GM23338 (cell line): ENCODE measurements around the gene EEF2KMT. TPM values are rescaled to one million over a fixed set of nuclear protein-coding genes. Genes with fewer than 3 reads are reported as not detected.

Experiments used
- ATAC-seq: fragments of 200-7000 bp; cut with Tn5 transposase; 3 replicates; pipeline ENCODE4 v1.9.1; 2020
- DNase-seq: peaks from one replicate; pipeline ENCODE4 v3.0.0-alpha.2; 2015; ENCODE audit warnings: low spot score
- H2AFZ ChIP-seq: fragments of 200-600 bp; sonication (generic); 2 replicates; pipeline ENCODE4 v1.8.0; 2016; ENCODE audit warnings: antibody characterized with exemption, mild to moderate bottlenecking, moderate library complexity
- H3F3A ChIP-seq: fragments of 200-600 bp; sonication (generic); replicated peaks from 2 replicates; pipeline ENCODE4 v1.8.0; 2017; ENCODE audit warnings: antibody characterized with exemption, mixed run types, low read depth
- H3K27ac ChIP-seq: fragments of 200-600 bp; sonication (generic); 2 replicates; pipeline ENCODE4 v1.6.1; 2016; ENCODE audit warnings: low read depth
- H3K27me3 ChIP-seq: fragments of 200-600 bp; sonication (generic); 2 replicates; pipeline ENCODE4 v1.8.0; 2016; ENCODE audit warnings: mild to moderate bottlenecking, mixed run types, moderate library complexity; ENCODE audit not compliant: insufficient read depth
- H3K36me3 ChIP-seq: fragments of 200-600 bp; sonication (generic); 2 replicates; pipeline ENCODE4 v1.8.0; 2016; ENCODE audit warnings: mild to moderate bottlenecking; ENCODE audit not compliant: insufficient read depth
- H3K4me1 ChIP-seq: fragments of 200-600 bp; sonication (generic); 2 replicates; pipeline ENCODE4 v1.8.0; 2016; ENCODE audit warnings: mild to moderate bottlenecking, moderate library complexity; ENCODE audit not compliant: insufficient read depth
- H3K4me2 ChIP-seq: fragments of 200-600 bp; sonication (generic); 2 replicates; pipeline ENCODE4 v1.7.1; 2017; ENCODE audit warnings: mixed run types
- H3K4me3 ChIP-seq: fragments of 200-600 bp; sonication (generic); 2 replicates; pipeline ENCODE4 v1.6.1; 2016; ENCODE audit warnings: mixed run types
- H3K79me2 ChIP-seq: fragments of 200-600 bp; sonication (generic); replicated peaks from 2 replicates; pipeline ENCODE4 v1.8.0; 2017; ENCODE audit warnings: mild to moderate bottlenecking; ENCODE audit not compliant: insufficient read depth
- H3K9me2 ChIP-seq: fragments of 200-600 bp; sonication (generic); 2 replicates; pipeline ENCODE4 v1.8.0; 2017; ENCODE audit not compliant: insufficient read depth
- H4K20me1 ChIP-seq: fragments of 200-600 bp; sonication (generic); replicated peaks from 2 replicates; pipeline ENCODE4 v1.8.0; 2017; ENCODE audit warnings: mild to moderate bottlenecking; ENCODE audit not compliant: insufficient read depth
- H3K27ac Mint-ChIP-seq: 2 replicates; pipeline ENCODE4 v1.8.0; 2020; ENCODE audit warnings: inconsistent platforms, mild to moderate bottlenecking, moderate library complexity, mixed read lengths
- H3K27me3 Mint-ChIP-seq: 3 replicates; pipeline ENCODE4 v1.8.0; 2022; ENCODE audit warnings: low read depth, mild to moderate bottlenecking, moderate library complexity, mixed read lengths, inconsistent platforms; ENCODE audit not compliant: insufficient read depth, poor library complexity
- H3K36me3 Mint-ChIP-seq: 3 replicates; pipeline ENCODE4 v1.8.0; 2021; ENCODE audit warnings: low read depth, mild to moderate bottlenecking, inconsistent platforms, moderate library complexity, mixed read lengths
- H3K4me1 Mint-ChIP-seq: 3 replicates; pipeline ENCODE4 v1.8.0; 2020; ENCODE audit warnings: mild to moderate bottlenecking, inconsistent platforms, mixed read lengths
- H3K4me3 Mint-ChIP-seq: 3 replicates; pipeline ENCODE4 v1.8.0; 2021; ENCODE audit warnings: moderate library complexity, mild to moderate bottlenecking, inconsistent platforms, mixed read lengths
- H3K9me3 Mint-ChIP-seq: 3 replicates; pipeline ENCODE4 v1.8.0; 2020; ENCODE audit warnings: moderate library complexity, mild to moderate bottlenecking, inconsistent platforms, mixed read lengths
- CREB1 ChIP-seq: fragments of 250-450 bp; sonication (Bioruptor Pico); IDR thresholded peaks from 2 replicates; pipeline ENCODE4 v1.5.0; 2020; ENCODE audit warnings: low read depth, mild to moderate bottlenecking, moderate library complexity
- EZH2 ChIP-seq: fragments of 200-600 bp; sonication (generic); IDR thresholded peaks from one replicate; pipeline ENCODE4 v1.8.0; 2017; ENCODE audit warnings: antibody characterized with exemption, mild to moderate bottlenecking, low read depth; ENCODE audit not compliant: unreplicated experiment
- EZH2phosphoT487 ChIP-seq: fragments of 200-600 bp; sonication (generic); IDR thresholded peaks from one replicate; pipeline ENCODE4 v1.8.1; 2018; ENCODE audit warnings: antibody characterized with exemption; ENCODE audit not compliant: unreplicated experiment
- JUNB ChIP-seq: IDR thresholded peaks from one replicate; pipeline ENCODE4 v1.6.1; 2016; ENCODE audit warnings: antibody characterized with exemption; ENCODE audit not compliant: unreplicated experiment
- NANOG ChIP-seq: IDR thresholded peaks from 2 replicates; pipeline ENCODE4 v1.6.1; 2016; ENCODE audit warnings: antibody characterized with exemption, borderline replicate concordance
- POLR2AphosphoS5 ChIP-seq: IDR thresholded peaks from 2 replicates; pipeline ENCODE4 v1.6.1; 2016; ENCODE audit warnings: antibody characterized with exemption, low read depth
- STAT1 ChIP-seq: IDR thresholded peaks from one replicate; pipeline ENCODE4 v1.6.1; 2016; ENCODE audit warnings: antibody characterized with exemption; ENCODE audit not compliant: unreplicated experiment
- ZNF114 ChIP-seq: fragments of 250-450 bp; sonication (Bioruptor Pico); IDR thresholded peaks from 2 replicates; pipeline ENCODE4 v1.5.0; 2020; ENCODE audit warnings: mild to moderate bottlenecking, moderate library complexity
- ZNF331 ChIP-seq: fragments of 250-450 bp; sonication (Bioruptor Pico); IDR thresholded peaks from 2 replicates; pipeline ENCODE4 v1.5.0; 2020; ENCODE audit warnings: low read depth, mild to moderate bottlenecking, moderate library complexity
- polyA plus RNA-seq: library from polyadenylated mRNA; unstranded; fragments of >200 nt; fragmentation: Nextera tagmentation; extraction: Ambion mirVana; gene quantifications from 2 replicates; pipeline ENCODE4 v1.2.1, GENCODE V29; 2016
- total RNA-seq: library from RNA; depleted of rRNA; stranded (reverse); fragments of >200 nt; shearing (Covaris generic); gene quantifications from 2 replicates; pipeline ENCODE4 v1.2.3, GENCODE V29; 2014
- TF ChIP-seq, protein P1 (sequence below): IDR thresholded peaks from 2 replicates; pipeline ENCODE4 v1.6.1; 2016; ENCODE audit warnings: antibody characterized with exemption
- TF ChIP-seq, protein P2 (sequence below): fragments of 250-450 bp; sonication (Bioruptor Pico); IDR thresholded peaks from 2 replicates; pipeline ENCODE4 v1.5.0; 2020; ENCODE audit warnings: mild to moderate bottlenecking, moderate library complexity
- TF ChIP-seq, protein P3 (sequence below): IDR thresholded peaks from one replicate; pipeline ENCODE4 v1.6.1; 2018; ENCODE audit warnings: antibody characterized with exemption; ENCODE audit not compliant: unreplicated experiment
- TF ChIP-seq, protein P4 (sequence below), 2 experiments: fragments of 200-600 bp in 1 of 2; sonication (generic) in 1 of 2; conservative IDR thresholded peaks; 2 replicates each; pipeline versions ENCODE4 v1.5.1 to v1.6.1; 2016 to 2017; ENCODE audit warnings: antibody characterized with exemption in 2 of 2, low read depth in 2 of 2, mild to moderate bottlenecking in 2 of 2, moderate library complexity in 1 of 2

The EEF2KMT gene
- total and polyA plus RNA-seq, 2 experiments from 2014 or later: 24.0 to 37.1 TPM

DNA sequence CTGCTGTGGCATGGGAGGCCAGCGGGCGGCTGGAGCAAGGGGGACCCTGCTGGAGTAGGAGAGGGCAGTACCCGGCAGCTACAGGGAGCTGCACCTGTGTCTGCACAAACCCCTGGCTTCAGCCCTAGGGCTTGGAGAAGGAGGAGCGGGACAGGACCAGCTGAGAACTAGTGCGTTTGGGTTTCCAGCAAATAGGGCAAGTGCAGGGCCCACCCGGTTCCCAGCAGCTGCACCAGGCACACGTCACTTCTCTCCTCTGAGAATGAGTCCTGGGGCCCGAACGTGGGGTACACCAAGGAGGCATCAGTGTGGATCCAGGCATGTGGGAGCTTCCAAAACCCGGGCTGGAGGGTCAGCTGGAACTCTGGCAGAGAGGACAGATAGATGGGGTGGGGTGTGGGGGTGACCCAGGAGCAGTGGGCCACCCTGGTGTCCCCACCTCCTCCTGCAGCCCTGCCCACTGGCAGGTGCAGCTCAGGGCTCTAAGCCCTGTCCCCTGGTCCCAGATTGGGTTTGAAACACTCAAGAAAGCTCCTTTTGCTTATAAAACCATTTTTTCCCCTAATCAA is 37.4 kb downstream of the EEF2KMT start:
- Histone ChIP-seq H2AFZ (peak overlapping the region; percentile 59; the same call in 1 of the 2 replicates), H3K79me2 (no peaks in the 10 kb centered on the region), H3K27me3 (no peaks in the 10 kb centered on the region), H3K36me3 (no peaks in the 10 kb centered on the region), H3K27ac (no peak overlapping the region; the same call in 1 of the 2 replicates), H3K4me2 (peak overlapping the region; percentile 64), H3K4me3 (no peak overlapping the region; the same call in 1 of the 2 replicates), H4K20me1 (no peaks in the 10 kb centered on the region), H3K9me2 (no peaks in the 10 kb centered on the region), H3K4me1 (peaks cover 20% of the 10 kb centered on the region), H3F3A (peaks cover 13% of the 10 kb centered on the region)
- H3K27me3 Mint-ChIP-seq: peaks cover 15% of the 10 kb centered on the region
- H3K27ac Mint-ChIP-seq: peak overlapping the region; percentile 93
- H3K4me3 Mint-ChIP-seq: 0 out of 3 replicates have a peak overlapping the region, but pooled peaks have one; percentile 20
- no peak for DNase-seq
- TF ChIP-seq, protein P1, sequence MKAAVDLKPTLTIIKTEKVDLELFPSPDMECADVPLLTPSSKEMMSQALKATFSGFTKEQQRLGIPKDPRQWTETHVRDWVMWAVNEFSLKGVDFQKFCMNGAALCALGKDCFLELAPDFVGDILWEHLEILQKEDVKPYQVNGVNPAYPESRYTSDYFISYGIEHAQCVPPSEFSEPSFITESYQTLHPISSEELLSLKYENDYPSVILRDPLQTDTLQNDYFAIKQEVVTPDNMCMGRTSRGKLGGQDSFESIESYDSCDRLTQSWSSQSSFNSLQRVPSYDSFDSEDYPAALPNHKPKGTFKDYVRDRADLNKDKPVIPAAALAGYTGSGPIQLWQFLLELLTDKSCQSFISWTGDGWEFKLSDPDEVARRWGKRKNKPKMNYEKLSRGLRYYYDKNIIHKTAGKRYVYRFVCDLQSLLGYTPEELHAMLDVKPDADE: no peak
- TF ChIP-seq EZH2phosphoT487 (no peak), ZNF331 (CRISPR knock-in tag) (no peak), CREB1 (CRISPR knock-in tag) (no peak), POLR2AphosphoS5 (no peak), EZH2 (no peak), STAT1 (no peak), ZNF114 (CRISPR knock-in tag) (no peak), JUNB (no peak), NANOG (no peak)
- TF ChIP-seq, protein P2, sequence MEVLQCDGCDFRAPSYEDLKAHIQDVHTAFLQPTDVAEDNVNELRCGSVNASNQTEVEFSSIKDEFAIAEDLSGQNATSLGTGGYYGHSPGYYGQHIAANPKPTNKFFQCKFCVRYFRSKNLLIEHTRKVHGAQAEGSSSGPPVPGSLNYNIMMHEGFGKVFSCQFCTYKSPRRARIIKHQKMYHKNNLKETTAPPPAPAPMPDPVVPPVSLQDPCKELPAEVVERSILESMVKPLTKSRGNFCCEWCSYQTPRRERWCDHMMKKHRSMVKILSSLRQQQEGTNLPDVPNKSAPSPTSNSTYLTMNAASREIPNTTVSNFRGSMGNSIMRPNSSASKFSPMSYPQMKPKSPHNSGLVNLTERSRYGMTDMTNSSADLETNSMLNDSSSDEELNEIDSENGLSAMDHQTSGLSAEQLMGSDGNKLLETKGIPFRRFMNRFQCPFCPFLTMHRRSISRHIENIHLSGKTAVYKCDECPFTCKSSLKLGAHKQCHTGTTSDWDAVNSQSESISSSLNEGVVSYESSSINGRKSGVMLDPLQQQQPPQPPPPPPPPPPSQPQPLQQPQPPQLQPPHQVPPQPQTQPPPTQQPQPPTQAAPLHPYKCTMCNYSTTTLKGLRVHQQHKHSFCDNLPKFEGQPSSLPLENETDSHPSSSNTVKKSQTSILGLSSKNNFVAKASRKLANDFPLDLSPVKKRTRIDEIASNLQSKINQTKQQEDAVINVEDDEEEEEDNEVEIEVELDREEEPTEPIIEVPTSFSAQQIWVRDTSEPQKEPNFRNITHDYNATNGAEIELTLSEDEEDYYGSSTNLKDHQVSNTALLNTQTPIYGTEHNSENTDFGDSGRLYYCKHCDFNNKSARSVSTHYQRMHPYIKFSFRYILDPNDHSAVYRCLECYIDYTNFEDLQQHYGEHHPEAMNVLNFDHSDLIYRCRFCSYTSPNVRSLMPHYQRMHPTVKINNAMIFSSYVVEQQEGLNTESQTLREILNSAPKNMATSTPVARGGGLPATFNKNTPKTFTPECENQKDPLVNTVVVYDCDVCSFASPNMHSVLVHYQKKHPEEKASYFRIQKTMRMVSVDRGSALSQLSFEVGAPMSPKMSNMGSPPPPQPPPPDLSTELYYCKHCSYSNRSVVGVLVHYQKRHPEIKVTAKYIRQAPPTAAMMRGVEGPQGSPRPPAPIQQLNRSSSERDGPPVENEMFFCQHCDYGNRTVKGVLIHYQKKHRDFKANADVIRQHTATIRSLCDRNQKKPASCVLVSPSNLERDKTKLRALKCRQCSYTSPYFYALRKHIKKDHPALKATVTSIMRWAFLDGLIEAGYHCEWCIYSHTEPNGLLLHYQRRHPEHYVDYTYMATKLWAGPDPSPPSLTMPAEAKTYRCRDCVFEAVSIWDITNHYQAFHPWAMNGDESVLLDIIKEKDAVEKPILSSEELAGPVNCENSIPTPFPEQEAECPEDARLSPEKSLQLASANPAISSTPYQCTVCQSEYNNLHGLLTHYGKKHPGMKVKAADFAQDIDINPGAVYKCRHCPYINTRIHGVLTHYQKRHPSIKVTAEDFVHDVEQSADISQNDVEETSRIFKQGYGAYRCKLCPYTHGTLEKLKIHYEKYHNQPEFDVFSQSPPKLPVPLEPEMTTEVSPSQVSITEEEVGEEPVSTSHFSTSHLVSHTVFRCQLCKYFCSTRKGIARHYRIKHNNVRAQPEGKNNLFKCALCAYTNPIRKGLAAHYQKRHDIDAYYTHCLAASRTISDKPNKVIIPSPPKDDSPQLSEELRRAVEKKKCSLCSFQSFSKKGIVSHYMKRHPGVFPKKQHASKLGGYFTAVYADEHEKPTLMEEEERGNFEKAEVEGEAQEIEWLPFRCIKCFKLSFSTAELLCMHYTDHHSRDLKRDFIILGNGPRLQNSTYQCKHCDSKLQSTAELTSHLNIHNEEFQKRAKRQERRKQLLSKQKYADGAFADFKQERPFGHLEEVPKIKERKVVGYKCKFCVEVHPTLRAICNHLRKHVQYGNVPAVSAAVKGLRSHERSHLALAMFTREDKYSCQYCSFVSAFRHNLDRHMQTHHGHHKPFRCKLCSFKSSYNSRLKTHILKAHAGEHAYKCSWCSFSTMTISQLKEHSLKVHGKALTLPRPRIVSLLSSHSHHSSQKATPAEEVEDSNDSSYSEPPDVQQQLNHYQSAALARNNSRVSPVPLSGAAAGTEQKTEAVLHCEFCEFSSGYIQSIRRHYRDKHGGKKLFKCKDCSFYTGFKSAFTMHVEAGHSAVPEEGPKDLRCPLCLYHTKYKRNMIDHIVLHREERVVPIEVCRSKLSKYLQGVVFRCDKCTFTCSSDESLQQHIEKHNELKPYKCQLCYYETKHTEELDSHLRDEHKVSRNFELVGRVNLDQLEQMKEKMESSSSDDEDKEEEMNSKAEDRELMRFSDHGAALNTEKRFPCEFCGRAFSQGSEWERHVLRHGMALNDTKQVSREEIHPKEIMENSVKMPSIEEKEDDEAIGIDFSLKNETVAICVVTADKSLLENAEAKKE (CRISPR knock-in tag): no peak
- TF ChIP-seq, protein P3, sequence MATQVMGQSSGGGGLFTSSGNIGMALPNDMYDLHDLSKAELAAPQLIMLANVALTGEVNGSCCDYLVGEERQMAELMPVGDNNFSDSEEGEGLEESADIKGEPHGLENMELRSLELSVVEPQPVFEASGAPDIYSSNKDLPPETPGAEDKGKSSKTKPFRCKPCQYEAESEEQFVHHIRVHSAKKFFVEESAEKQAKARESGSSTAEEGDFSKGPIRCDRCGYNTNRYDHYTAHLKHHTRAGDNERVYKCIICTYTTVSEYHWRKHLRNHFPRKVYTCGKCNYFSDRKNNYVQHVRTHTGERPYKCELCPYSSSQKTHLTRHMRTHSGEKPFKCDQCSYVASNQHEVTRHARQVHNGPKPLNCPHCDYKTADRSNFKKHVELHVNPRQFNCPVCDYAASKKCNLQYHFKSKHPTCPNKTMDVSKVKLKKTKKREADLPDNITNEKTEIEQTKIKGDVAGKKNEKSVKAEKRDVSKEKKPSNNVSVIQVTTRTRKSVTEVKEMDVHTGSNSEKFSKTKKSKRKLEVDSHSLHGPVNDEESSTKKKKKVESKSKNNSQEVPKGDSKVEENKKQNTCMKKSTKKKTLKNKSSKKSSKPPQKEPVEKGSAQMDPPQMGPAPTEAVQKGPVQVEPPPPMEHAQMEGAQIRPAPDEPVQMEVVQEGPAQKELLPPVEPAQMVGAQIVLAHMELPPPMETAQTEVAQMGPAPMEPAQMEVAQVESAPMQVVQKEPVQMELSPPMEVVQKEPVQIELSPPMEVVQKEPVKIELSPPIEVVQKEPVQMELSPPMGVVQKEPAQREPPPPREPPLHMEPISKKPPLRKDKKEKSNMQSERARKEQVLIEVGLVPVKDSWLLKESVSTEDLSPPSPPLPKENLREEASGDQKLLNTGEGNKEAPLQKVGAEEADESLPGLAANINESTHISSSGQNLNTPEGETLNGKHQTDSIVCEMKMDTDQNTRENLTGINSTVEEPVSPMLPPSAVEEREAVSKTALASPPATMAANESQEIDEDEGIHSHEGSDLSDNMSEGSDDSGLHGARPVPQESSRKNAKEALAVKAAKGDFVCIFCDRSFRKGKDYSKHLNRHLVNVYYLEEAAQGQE: no peak
- TF ChIP-seq, protein P4, sequence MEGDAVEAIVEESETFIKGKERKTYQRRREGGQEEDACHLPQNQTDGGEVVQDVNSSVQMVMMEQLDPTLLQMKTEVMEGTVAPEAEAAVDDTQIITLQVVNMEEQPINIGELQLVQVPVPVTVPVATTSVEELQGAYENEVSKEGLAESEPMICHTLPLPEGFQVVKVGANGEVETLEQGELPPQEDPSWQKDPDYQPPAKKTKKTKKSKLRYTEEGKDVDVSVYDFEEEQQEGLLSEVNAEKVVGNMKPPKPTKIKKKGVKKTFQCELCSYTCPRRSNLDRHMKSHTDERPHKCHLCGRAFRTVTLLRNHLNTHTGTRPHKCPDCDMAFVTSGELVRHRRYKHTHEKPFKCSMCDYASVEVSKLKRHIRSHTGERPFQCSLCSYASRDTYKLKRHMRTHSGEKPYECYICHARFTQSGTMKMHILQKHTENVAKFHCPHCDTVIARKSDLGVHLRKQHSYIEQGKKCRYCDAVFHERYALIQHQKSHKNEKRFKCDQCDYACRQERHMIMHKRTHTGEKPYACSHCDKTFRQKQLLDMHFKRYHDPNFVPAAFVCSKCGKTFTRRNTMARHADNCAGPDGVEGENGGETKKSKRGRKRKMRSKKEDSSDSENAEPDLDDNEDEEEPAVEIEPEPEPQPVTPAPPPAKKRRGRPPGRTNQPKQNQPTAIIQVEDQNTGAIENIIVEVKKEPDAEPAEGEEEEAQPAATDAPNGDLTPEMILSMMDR (conservative IDR thresholded peaks at IDR 0.05; ENCODE audit: low read depth in 2 of 2): no peak
- peaks cover 33% of the 10 kb centered on the region for H3K4me1 Mint-ChIP-seq
- no peaks in the 10 kb centered on the region for H3K9me3 Mint-ChIP-seq
- H3K36me3 Mint-ChIP-seq: no peaks in the 10 kb centered on the region
- no peak for ATAC-seq
